Tibial artery (tissue), 4 donors: ENCODE data around the gene KRT13.

Experiments
- DNase-seq, 2 donors: peaks; one replicate each; pipeline ENCODE4 v3.0.0-alpha.2; 2019
- H3K27ac ChIP-seq, 2 donors: fragments of 200-600 bp; sonication (generic) in 1 of 2; 1 replicate in 1 of 2; 2 replicates in 1 of 2; pipeline ENCODE4 v1.5.1; 2018 to 2019; ENCODE audit warnings: mild to moderate bottlenecking in 1 of 2
- H3K27me3 ChIP-seq, 2 donors: fragments of 200-600 bp; sonication (generic) in 1 of 2; one replicate each; pipeline versions ENCODE4 v1.5.1 to v1.6.0; 2016 to 2019
- H3K36me3 ChIP-seq, 3 donors: fragments of 200-600 bp; sonication (generic) in 2 of 3; one replicate each; pipeline ENCODE4 v1.5.1; 2016 to 2019; ENCODE audit warnings: mild to moderate bottlenecking in 2 of 3
- H3K4me1 ChIP-seq, 4 donors: fragments of 200-600 bp; sonication (generic) in 2 of 4; 1 replicate in 3 of 4; 2 replicates in 1 of 4; pipeline ENCODE4 v1.5.1; 2016 to 2019
- H3K4me3 ChIP-seq, 2 donors: fragments of 200-600 bp; sonication (generic) in 1 of 2; 1 replicate in 1 of 2; 2 replicates in 1 of 2; pipeline ENCODE4 v1.5.1; 2018 to 2019; ENCODE audit warnings: mild to moderate bottlenecking in 2 of 2
- H3K9me3 ChIP-seq, 3 donors: fragments of 200-600 bp; sonication (generic) in 1 of 3; one replicate each; pipeline ENCODE4 v1.5.1; 2016 to 2019
- CTCF ChIP-seq, 2 experiments: fragments of 200-600 bp in 1 of 2; fragments of 450-650 bp in 1 of 2; IDR thresholded peaks; one replicate each; pipeline ENCODE4 v1.5.1; 2017 to 2019; ENCODE audit warnings: antibody characterized with exemption in 2 of 2, mild to moderate bottlenecking in 1 of 2, moderate library complexity in 1 of 2
- intact Hi-C: fragments of 100-400 bp; cut with DNase I; formaldehyde crosslinking; loops from one replicate; pipeline ENCODE4 v1.15.0; 2023; ENCODE audit warnings: low total_unique reads

The KRT13 gene

GRCh38 chr17:41510251-41511065, 5.0 kb upstream of the KRT13 start:
- intact Hi-C loops, result no loop called here
- TF ChIP-seq CTCF (IDR thresholded peaks at IDR 0.05), result no peak
- H3K4me1 ChIP-seq, result peaks cover 0 to 4% (median 0%) of the 10 kb centered on the region in 4 donors
- no peak overlapping the region for H3K27ac ChIP-seq
- H3K27me3 ChIP-seq, result peaks cover 0 to 5% of the 10 kb centered on the region in 2 donors
- H3K4me3 ChIP-seq, result no peak overlapping the region
- H3K9me3 ChIP-seq, result no peaks in the 10 kb centered on the region
- DNase-seq, result no peak
- H3K36me3 ChIP-seq, result peaks cover 0 to under 1% (median 0%) of the 10 kb centered on the region in 3 donors

GRCh38 chr17:41507315-41507880, 2.0 kb upstream of the KRT13 start:
- Histone ChIP-seq H3K27ac (no peak overlapping the region), H3K9me3 (no peaks in the 10 kb centered on the region), H3K4me3 (no peak overlapping the region), H3K4me1 (peaks cover 0 to 4% (median 0%) of the 10 kb centered on the region in 4 donors), H3K27me3 (peaks cover 0 to 2% of the 10 kb centered on the region in 2 donors), H3K36me3 (no peaks in the 10 kb centered on the region)
- intact Hi-C loops, result no loop called here
- DNase-seq, result no peak
- no peak for TF ChIP-seq CTCF (IDR thresholded peaks at IDR 0.05)

- Histone ChIP-seq H3K4me1 (peaks cover 0 to under 1% (median 0%) of the 10 kb centered on the region in 4 donors), H3K9me3 (no peaks in the 10 kb centered on the region), H3K27me3 (peaks cover 0 to 2% of the 10 kb centered on the region in 2 donors), H3K27ac (no peak overlapping the region), H3K36me3 (no peaks in the 10 kb centered on the region), H3K4me3 (no peak overlapping the region)
- intact Hi-C loops, result no loop called here
- no peak for TF ChIP-seq CTCF (IDR thresholded peaks at IDR 0.05)
- no peak for DNase-seq
Measured at GRCh38 chr17:41505809-41506767, 676 bp upstream of the KRT13 start.

GRCh38 chr17:41504246-41504977, 1.0 kb downstream of the KRT13 start:
- DNase-seq, result no peak
- Histone ChIP-seq H3K9me3 (no peaks in the 10 kb centered on the region), H3K4me1 (no peaks in the 10 kb centered on the region), H3K4me3 (no peak overlapping the region), H3K27ac (no peak overlapping the region), H3K27me3 (peaks cover 0 to 9% of the 10 kb centered on the region in 2 donors), H3K36me3 (no peaks in the 10 kb centered on the region)
- TF ChIP-seq CTCF (IDR thresholded peaks at IDR 0.05), result no peak
- intact Hi-C loops, result no loop called here

GRCh38 chr17:41503202-41503601, 2.2 kb downstream of the KRT13 start:
- Histone ChIP-seq H3K4me3 (no peak overlapping the region), H3K27ac (no peak overlapping the region), H3K27me3 (peaks cover 0 to 14% of the 10 kb centered on the region in 2 donors), H3K9me3 (no peaks in the 10 kb centered on the region), H3K4me1 (no peaks in the 10 kb centered on the region), H3K36me3 (no peaks in the 10 kb centered on the region)
- intact Hi-C loops, result no loop called here
- no peak for TF ChIP-seq CTCF (IDR thresholded peaks at IDR 0.05)
- no peak for DNase-seq
